Effector memory CD4-positive, alpha-beta T cell (primary cell): ENCODE measurements around the gene MAK.
"Not testable (repeated sequence)": the region's sequence is repeated elsewhere in the genome, so short reads cannot be mapped to it uniquely, and the experiment has no call there.

Experiments used
- DNase-seq, 3 donors: peaks; one replicate each; pipeline ENCODE4 v3.0.0-alpha.2; 2020
- H3K27ac ChIP-seq: 2 replicates; pipeline ENCODE4 v1.7.0; 2013; ENCODE audit warnings: mild to moderate bottlenecking, low read length, moderate library complexity; ENCODE audit not compliant: insufficient read depth, poor library complexity, severe bottlenecking
- H3K27me3 ChIP-seq: replicated peaks from 2 replicates; pipeline ENCODE4 v1.7.0; 2013; ENCODE audit warnings: mild to moderate bottlenecking, low read length; ENCODE audit not compliant: insufficient read depth, control insufficient read depth, poor library complexity, severe bottlenecking
- H3K36me3 ChIP-seq: 2 replicates; pipeline ENCODE4 v1.7.0; 2013; ENCODE audit warnings: mild to moderate bottlenecking, low read length, moderate library complexity; ENCODE audit not compliant: control insufficient read depth, insufficient read depth
- H3K4me1 ChIP-seq: 2 replicates; pipeline ENCODE4 v1.7.0; 2013; ENCODE audit warnings: low read length, mild to moderate bottlenecking; ENCODE audit not compliant: control insufficient read depth, insufficient read depth, poor library complexity, severe bottlenecking
- H3K4me3 ChIP-seq: 2 replicates; pipeline ENCODE4 v1.7.0; 2013; ENCODE audit warnings: low read length, low read depth, mild to moderate bottlenecking; ENCODE audit not compliant: insufficient read depth, poor library complexity, severe bottlenecking
- H3K9me3 ChIP-seq: 2 replicates; pipeline ENCODE4 v1.7.0; 2013; ENCODE audit warnings: mild to moderate bottlenecking, low read length, moderate library complexity; ENCODE audit not compliant: control insufficient read depth
- total RNA-seq, 3 donors: gene quantifications; one replicate each; lab custom pipeline; 2026; lab: John Stamatoyannopoulos, UW

Gene MAK
- total RNA-seq = 1.3 to 1.5 (median 1.4) reads per million in 3 donors

GRCh38 chr6:10837995-10838793, at the start of gene MAK:
TSS of gene MAK (minus strand) at chr6:10838539. CDS start at chr6:10830648, 7,891 bp downstream.
- H3K27ac ChIP-seq = no peak within 1 kb of the TSS
- peak; percentile 79 to 81 (median 79) for DNase-seq
- H3K4me3 ChIP-seq = peak within 1 kb of the TSS; percentile 69
- peaks cover 17% of the 10 kb centered on the region for H3K4me1 ChIP-seq
- H3K27me3 ChIP-seq = peaks cover 26% of the 10 kb centered on the region
- H3K36me3 ChIP-seq = no peaks in the 10 kb centered on the region
- no peaks in the 10 kb centered on the region for H3K9me3 ChIP-seq

DNA sequence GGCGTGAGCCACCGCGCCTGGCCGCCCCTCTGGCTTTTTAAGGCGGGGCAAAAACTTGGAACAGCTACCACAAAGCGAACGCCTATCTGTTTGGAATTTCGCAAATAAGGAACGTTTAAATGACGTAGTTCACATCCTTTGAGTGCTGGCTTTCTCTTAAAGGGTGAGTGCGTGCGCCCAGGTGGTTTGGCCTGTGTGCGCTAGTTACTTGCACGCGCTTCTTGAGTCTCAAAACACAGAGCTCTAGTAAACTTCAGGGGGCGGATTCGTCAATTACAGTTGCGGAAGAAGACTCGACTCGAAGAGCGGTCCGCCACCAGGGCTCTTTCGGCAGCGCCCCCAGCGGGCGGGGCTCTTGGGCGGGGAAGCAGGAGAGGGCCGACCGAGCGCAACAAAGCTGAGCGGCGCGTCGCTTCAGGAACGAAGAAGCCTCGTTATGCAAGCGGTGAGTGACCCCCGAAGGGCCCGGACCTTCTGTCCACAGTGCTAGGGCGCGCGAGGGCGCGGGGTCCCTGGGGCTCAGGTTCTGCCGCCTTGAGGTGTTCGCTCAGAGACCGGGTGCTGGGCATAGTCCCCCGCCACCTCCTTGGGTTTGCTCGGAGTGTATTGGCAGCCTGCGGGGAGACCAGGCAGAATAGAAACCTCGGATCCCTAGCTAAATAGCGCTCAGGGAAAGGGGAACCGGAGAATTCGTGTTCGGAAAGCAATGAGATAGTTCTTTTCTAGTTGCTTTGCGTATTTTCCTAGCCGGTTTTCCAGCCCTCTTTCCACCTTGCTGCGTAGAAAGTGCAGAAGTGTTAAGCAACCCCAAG, 48.6 kb upstream of the MAK start, which contains the start of gene SYCP2L:
Gene SYCP2L (plus strand): TSS at position 362 of the 812 bp plus-strand sequence. CDS start 75 bp downstream, at position 437.
- H3K9me3 ChIP-seq = no peaks in the 10 kb centered on the region
- H3K27ac ChIP-seq = no peak within 1 kb of the TSS
- DNase-seq = no peak
- no peaks in the 10 kb centered on the region for H3K4me1 ChIP-seq
- peaks cover 29% of the 10 kb centered on the region for H3K27me3 ChIP-seq
- H3K4me3 ChIP-seq = no peak within 1 kb of the TSS
- no peaks in the 10 kb centered on the region for H3K36me3 ChIP-seq

- H3K4me3 ChIP-seq, DNase-seq, H3K27ac ChIP-seq, H3K36me3 ChIP-seq, H3K9me3 ChIP-seq, H3K4me1 ChIP-seq: not testable (repeated sequence)
- H3K27me3 ChIP-seq = peaks cover 29% of the 10 kb centered on the region
Observed at GRCh38 chr6:10886365-10886690, 48.0 kb upstream of the MAK start.

GRCh38 chr6:10884245-10884972, 46.1 kb upstream of the MAK start:
- peaks cover 31% of the 10 kb centered on the region for H3K27me3 ChIP-seq
- no peaks in the 10 kb centered on the region for H3K36me3 ChIP-seq
- H3K4me3 ChIP-seq = no peak overlapping the region
- no peaks in the 10 kb centered on the region for H3K4me1 ChIP-seq
- no peak for DNase-seq
- no peaks in the 10 kb centered on the region for H3K9me3 ChIP-seq
- H3K27ac ChIP-seq = no peak overlapping the region

DNA sequence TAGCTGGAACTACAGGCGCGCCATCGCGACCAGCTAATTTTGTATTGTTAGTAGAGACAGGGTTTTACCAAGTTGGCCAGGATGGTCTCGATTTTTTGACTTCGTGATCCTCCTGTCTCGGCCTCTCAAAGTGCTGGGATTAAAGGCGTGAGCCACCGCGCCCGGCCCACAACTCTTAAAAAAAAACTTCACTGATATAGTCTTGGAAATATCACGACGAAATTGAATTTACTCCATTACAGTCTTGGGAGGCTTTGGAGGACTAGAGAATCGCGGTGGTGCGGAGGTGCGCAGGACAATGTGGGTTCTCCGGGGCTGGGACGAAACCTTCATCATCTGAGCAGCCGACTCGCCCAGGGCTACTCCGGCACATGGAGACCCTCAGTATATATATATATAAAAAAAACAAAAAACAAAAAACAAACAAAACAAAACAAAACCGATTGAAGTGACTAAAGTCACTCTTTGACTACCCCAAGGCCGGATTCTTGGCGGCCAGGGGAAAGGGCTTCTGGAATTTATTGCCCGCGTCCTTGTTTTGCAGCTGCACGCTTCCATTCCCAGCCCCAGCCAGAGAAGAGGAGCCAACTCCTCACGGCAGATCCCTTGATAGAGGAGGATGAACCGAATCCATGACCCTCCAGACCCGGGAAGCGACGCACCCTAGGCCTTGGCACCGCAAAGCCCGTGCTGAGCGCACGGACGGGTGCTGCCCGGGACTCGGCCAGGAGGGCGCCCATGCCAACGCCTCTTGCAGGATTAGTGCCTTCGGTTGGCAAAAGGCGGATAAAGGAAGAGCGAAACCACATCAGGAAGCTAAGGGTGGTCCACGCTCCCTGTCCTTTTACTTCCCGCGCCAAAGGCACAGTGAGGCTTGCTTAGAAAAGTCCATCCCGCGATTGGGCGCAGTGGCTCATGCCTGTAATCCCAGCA, 45.2 kb upstream of the MAK start:
- no peaks in the 10 kb centered on the region for H3K4me1 ChIP-seq
- H3K9me3 ChIP-seq = no peaks in the 10 kb centered on the region
- H3K27me3 ChIP-seq = peaks cover 31% of the 10 kb centered on the region
- H3K36me3 ChIP-seq = no peaks in the 10 kb centered on the region
- H3K4me3 ChIP-seq = no peak overlapping the region
- DNase-seq = no peak
- H3K27ac ChIP-seq = no peak overlapping the region

DNA sequence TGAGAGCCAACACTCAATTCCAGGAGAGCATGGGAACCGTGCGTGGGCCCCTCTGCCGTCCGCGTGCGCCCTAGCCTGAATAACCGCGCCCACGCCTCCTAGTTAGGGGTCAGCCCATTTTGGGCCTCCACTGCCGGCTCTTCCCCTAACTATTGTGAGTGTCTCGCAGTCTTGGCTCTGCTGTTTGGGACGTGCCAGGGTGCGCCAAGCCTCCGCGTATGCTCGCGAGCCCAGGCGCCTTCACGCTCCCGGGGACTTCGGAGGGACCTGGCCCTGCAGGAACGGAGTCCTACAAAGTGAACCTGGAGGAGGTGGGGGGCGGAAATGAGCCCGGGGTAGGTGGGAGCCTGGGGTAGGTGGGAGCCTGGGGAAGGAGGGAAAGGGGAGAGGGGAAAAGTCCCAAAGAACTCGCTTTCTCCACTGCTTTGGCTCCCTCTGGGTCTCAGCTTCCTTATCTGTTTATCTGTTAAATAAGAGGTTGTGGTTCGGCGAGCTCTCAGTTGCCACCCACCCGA, 44.4 kb upstream of the MAK start:
- H3K27ac ChIP-seq = no peak overlapping the region
- H3K4me1 ChIP-seq = no peaks in the 10 kb centered on the region
- DNase-seq = no peak
- H3K27me3 ChIP-seq = peaks cover 31% of the 10 kb centered on the region
- H3K4me3 ChIP-seq = no peak overlapping the region
- no peaks in the 10 kb centered on the region for H3K9me3 ChIP-seq
- H3K36me3 ChIP-seq = no peaks in the 10 kb centered on the region

- H3K27me3 ChIP-seq = peaks cover 30% of the 10 kb centered on the region
- not testable (repeated sequence) for H3K4me3 ChIP-seq, H3K36me3 ChIP-seq, H3K9me3 ChIP-seq, H3K4me1 ChIP-seq, H3K27ac ChIP-seq, DNase-seq
Observed at GRCh38 chr6:10882253-10882630, 43.9 kb upstream of the MAK start.

- no peak overlapping the region for H3K27ac ChIP-seq
- no peak overlapping the region for H3K4me3 ChIP-seq
- peaks cover 17% of the 10 kb centered on the region for H3K27me3 ChIP-seq
- no peaks in the 10 kb centered on the region for H3K9me3 ChIP-seq
- no peaks in the 10 kb centered on the region for H3K4me1 ChIP-seq
- no peaks in the 10 kb centered on the region for H3K36me3 ChIP-seq
- DNase-seq = no peak
Observed at GRCh38 chr6:10880366-10880765, 42.0 kb upstream of the MAK start.

DNA sequence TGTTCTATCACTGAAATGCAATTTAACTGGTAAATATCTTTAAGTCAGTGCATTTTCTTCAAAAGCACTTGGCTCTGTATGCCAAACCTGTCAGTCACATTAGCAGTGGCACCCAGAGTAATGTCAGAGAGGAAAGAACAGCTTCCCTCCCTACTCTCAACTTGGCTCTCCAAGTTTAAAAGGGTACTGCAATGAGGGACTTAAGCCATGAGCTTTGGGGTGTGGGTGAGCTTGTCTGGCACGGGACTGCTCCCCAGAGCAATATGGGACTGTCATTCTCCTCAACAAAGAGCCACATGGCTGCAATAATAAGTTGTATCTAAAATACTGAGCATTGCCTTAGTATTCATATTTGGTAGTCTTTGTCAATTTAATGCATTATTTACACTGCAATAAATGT, 39.5 kb upstream of the MAK start:
- Histone ChIP-seq H3K4me3 (no peak overlapping the region), H3K27me3 (peaks cover 9% of the 10 kb centered on the region), H3K36me3 (no peaks in the 10 kb centered on the region), H3K4me1 (no peaks in the 10 kb centered on the region), H3K9me3 (no peaks in the 10 kb centered on the region), H3K27ac (no peak overlapping the region)
- no peak for DNase-seq
